Heart left ventricle (tissue), 16 donors: ENCODE data around the gene PPP1R14C. TPM values are rescaled to one million over a fixed set of nuclear protein-coding genes. Genes with fewer than 3 reads are reported as not detected.

ENCODE experiments used
- ATAC-seq, 4 donors: fragments of 200-7000 bp; cut with Tn5 transposase; one replicate each; pipeline ENCODE4 v1.9.1; 2020 to 2022; ENCODE audit warnings: moderate library complexity in 4 of 4, mild to moderate bottlenecking in 3 of 4, moderate number of reproducible peaks in 1 of 4
- DNase-seq, 5 donors: peaks; one replicate each; pipeline ENCODE4 v3.0.0-alpha.2; 2020
- H3K27ac ChIP-seq, 12 donors: fragments of 200-600 bp; sonication (generic) in 4 of 12; one replicate each; pipeline versions ENCODE4 v1.5.0 to v1.8.0; 2016 to 2022; ENCODE audit warnings: mild to moderate bottlenecking in 2 of 12
- H3K27me3 ChIP-seq, 9 donors: fragments of 200-600 bp; sonication (generic) in 2 of 9; one replicate each; pipeline versions ENCODE4 v1.5.1 to v1.8.0; 2016 to 2022; ENCODE audit warnings: mild to moderate bottlenecking in 3 of 9
- H3K36me3 ChIP-seq, 9 donors: fragments of 200-600 bp; sonication (generic) in 2 of 9; one replicate each; pipeline versions ENCODE4 v1.5.0 to v1.8.0; 2018 to 2022; ENCODE audit warnings: mild to moderate bottlenecking in 2 of 9
- H3K4me1 ChIP-seq, 12 donors: fragments of 200-600 bp; sonication (generic) in 4 of 12; one replicate each; pipeline versions ENCODE4 v1.5.0 to v1.8.0; 2016 to 2022; ENCODE audit warnings: mild to moderate bottlenecking in 3 of 12
- H3K4me3 ChIP-seq, 12 donors: fragments of 200-600 bp; sonication (generic) in 4 of 12; one replicate each; pipeline versions ENCODE4 v1.5.0 to v1.8.0; 2017 to 2022; ENCODE audit warnings: mild to moderate bottlenecking in 9 of 12, moderate library complexity in 4 of 12
- H3K9me3 ChIP-seq, 12 donors: fragments of 200-600 bp; sonication (generic) in 4 of 12; one replicate each; pipeline versions ENCODE4 v1.5.0 to v1.8.0; 2016 to 2022; ENCODE audit warnings: mild to moderate bottlenecking in 1 of 12
- CTCF ChIP-seq, 12 donors: fragments of 200-600 bp; sonication (generic) in 4 of 12; IDR thresholded peaks; one replicate each; pipeline versions ENCODE4 v1.5.0 to v1.8.0; 2018 to 2022; ENCODE audit warnings: antibody characterized with exemption in 12 of 12, mild to moderate bottlenecking in 5 of 12
- POLR2A ChIP-seq, 2 donors: fragments of 450-650 bp; IDR thresholded peaks; one replicate each; pipeline ENCODE4 v1.6.1; 2017; ENCODE audit warnings: antibody characterized with exemption in 2 of 2, mild to moderate bottlenecking in 2 of 2, moderate library complexity in 2 of 2
- WGBS, 4 donors: extraction: QIAGEN DNeasy Blood & Tissue Kit in 2 of 4; methylation state at CpG; one replicate each; pipeline versions ENCODE4 v1.1.5 to v1.1.7; 2013 to 2018; 5-methylcytosine and 5-hydroxymethylcytosine counted together
- intact Hi-C, 10 donors: fragments of 100-400 bp; cut with DNase I; formaldehyde crosslinking; loops; one replicate each; pipeline versions ENCODE4 v1.11.1 to v1.14.2; 2022
- polyA plus RNA-seq, 2 donors: library from polyadenylated mRNA; stranded (reverse); fragments of 200-250 nt; gene quantifications; one replicate each; pipeline ENCODE4 v1.2.3, GENCODE V29; 2013
- total RNA-seq, 9 donors: library from RNA; depleted of rRNA in 2 of 9; stranded (reverse); fragments of >200 nt in 2 of 9; fragmentation: NEBNext Ultra II Directional in 3 of 9; extraction: Animal tissue kit (Norgen Biotek cat#: 25700) in 3 of 9; gene quantifications; one replicate each; pipeline versions ENCODE4 v1.1.0 to v1.2.4, GENCODE V29; 2016 to 2023
- donor health status: ischemic (EF 13 %, LVEDD 7.1; RV severe dilation, severe dysfunction).
- donor health status: healthy with polysubstance abuse.
- donor health status: DM: no; HTN: yes; CAD: no.
- donor health status: DM: no; HTN: no; CAD: no.
- donor health status: ischemic (EF 25% LVEDD 6.9; RV normal size, moderate dysfunction).
- donor health status: ischemic (EF 25% LVEDD 5.7; RV mildly dilated, moderate dysfunction).
- donor health status: healthy.
- donor health status: DM: yes; HTN: yes; CAD: no.
- donor health status: ischemic (EF 35%, LVEDD 5.7; RV mildly dilated, moderate dysfunction).
- donor health status: nonischemic (EF 11% LVEDD 7.7; RV severe dilation, severe dysfunction).
- donor health status: DM: yes; HTN: yes; CAD: no.
- donor health status: PGD.
- donor health status: ischemic (EF 29% LVEDD 5.4; RV normal size, mild dysfunction).
- donor health status: nonischemic (EF 23%, LVEDD 6.1; RV moderate dilation, normal function).

PPP1R14C gene
- total and polyA plus RNA-seq, 11 donors: 41.1 to 143 (median 75.7) TPM

- peaks cover 0 to 3% (median 0%) of the 10 kb centered on the region in 12 donors for H3K9me3 ChIP-seq
- no peak for DNase-seq
- H3K27me3 ChIP-seq: no peaks in the 10 kb centered on the region
- TF ChIP-seq CTCF (IDR thresholded peaks at IDR 0.05) (no peak), POLR2A (IDR thresholded peaks at IDR 0.05) (no peak)
- no peak overlapping the region for H3K4me3 ChIP-seq
- intact Hi-C loops: loop anchor here in 1 of 10 donors (10.0 kb wide), 1 partner anchor 68 kb away; no protein-coding TSS in a partner anchor
- WGBS, 4 donors: 94 to 100% (median 98%) methylated on average over 1 of the region's 1 CpG
- H3K27ac ChIP-seq: no peak overlapping the region
- H3K4me1 ChIP-seq: peaks cover 0 to under 1% (median 0%) of the 10 kb centered on the region in 12 donors
- H3K36me3 ChIP-seq: no peaks in the 10 kb centered on the region
- no peak for ATAC-seq
These were observed 123.5 kb downstream of the PPP1R14C start for GRCh38 chr6:150266309-150266708.

GRCh38 chr6:150266963-150267685, 124.3 kb downstream of the PPP1R14C start:
- no peak overlapping the region for H3K4me3 ChIP-seq
- H3K27ac ChIP-seq: no peak overlapping the region
- TF ChIP-seq POLR2A (IDR thresholded peaks at IDR 0.05): no peak
- TF ChIP-seq CTCF (IDR thresholded peaks at IDR 0.05): no peak
- H3K9me3 ChIP-seq: peaks cover 0 to 3% (median 0%) of the 10 kb centered on the region in 12 donors
- intact Hi-C loops: loop anchor here in 1 of 10 donors (10.0 kb wide), 1 partner anchor 68 kb away; no protein-coding TSS in a partner anchor
- no peaks in the 10 kb centered on the region for H3K27me3 ChIP-seq
- ATAC-seq (no peak), DNase-seq (no peak)
- no peaks in the 10 kb centered on the region for H3K36me3 ChIP-seq
- 83 to 91% (median 89%) methylated on average over 7 of the region's 7 CpGs for WGBS, 4 donors
- H3K4me1 ChIP-seq: no peaks in the 10 kb centered on the region

GRCh38 chr6:150267686-150268561, 125.1 kb downstream of the PPP1R14C start:
- DNase-seq (no peak), ATAC-seq (peak in 1 of 4 donors; percentile 27)
- peaks cover 0 to 3% (median 0%) of the 10 kb centered on the region in 12 donors for H3K9me3 ChIP-seq
- TF ChIP-seq POLR2A (IDR thresholded peaks at IDR 0.05): no peak
- no peak for TF ChIP-seq CTCF (IDR thresholded peaks at IDR 0.05)
- no peaks in the 10 kb centered on the region for H3K27me3 ChIP-seq
- H3K36me3 ChIP-seq: no peaks in the 10 kb centered on the region
- intact Hi-C loops: loop anchor here in 1 of 10 donors (10.0 kb wide), 1 partner anchor 67 kb away; no protein-coding TSS in a partner anchor
- H3K27ac ChIP-seq: no peak overlapping the region
- no peak overlapping the region for H3K4me3 ChIP-seq
- 68 to 79% (median 71%) methylated on average over 11 of the region's 11 CpGs for WGBS, 4 donors
- no peaks in the 10 kb centered on the region for H3K4me1 ChIP-seq
